ENCODE results near the gene LIMCH1.
A peak's percentile ranks its signal among the peaks of the same experiment; 100 is the strongest.
"Not testable (repeated sequence)": the region's sequence is repeated elsewhere in the genome, so short reads cannot be mapped to it uniquely, and the experiment has no call there.

LIMCH1 gene

DNA sequence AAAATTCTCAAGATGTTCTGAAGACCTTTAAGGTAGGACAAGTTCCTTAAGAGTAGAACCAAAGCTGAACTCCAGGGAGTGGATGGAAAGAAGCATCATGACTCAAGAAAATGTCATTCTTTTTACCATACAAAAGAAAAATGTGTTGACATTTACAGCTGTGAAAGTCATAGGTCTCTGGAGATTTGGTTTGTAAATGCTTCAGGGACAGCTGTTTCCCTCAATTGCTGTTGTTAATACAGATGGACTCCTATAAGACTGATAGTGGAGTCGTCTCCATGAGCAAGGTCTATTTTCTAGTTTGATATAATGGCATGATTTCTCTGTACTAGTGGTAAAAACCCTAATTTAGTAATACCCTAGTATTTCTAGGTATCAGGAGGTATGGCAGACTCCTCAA, 108.9 kb downstream of the LIMCH1 start:
- DNase-seq: no peak

DNA sequence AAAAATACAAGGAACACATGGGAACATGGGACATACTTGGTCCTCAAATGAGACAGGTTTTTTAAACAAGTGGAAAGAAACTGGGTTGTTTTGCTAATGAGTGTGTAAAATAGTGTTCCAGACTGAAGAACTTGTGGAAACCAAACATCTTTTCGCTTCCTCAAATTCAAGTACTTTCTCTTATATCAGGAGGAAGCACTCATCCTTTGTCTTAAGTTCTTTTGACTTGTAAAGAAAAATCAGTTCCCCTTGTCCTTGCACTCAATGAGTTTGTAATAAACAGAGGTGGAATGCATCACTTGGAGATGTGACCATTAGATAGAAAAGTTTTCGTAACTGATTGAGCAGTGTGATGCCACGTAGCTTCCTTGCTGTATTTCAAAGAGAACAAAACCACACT, 109.4 kb downstream of the LIMCH1 start:
- DNase-seq: no peak

DNA sequence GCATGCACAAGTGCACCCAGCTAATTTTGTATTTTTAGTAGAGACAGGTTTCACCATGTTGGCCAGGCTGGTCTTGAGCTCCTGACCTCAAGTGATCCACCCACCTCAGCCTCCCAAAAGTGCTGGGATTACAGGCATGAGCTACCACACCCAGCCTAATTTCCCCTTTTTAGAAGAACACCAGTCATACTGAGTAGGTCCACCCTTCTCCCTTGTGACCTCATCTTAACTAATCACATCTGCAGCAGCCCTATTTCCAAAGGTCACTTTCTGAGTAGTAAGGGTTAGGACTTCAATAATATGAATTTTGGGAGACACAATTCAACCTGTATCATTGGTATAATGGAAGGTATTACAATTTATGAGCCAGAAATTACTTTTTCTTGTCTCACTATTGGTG, 113.2 kb downstream of the LIMCH1 start:
- not testable (repeated sequence) for DNase-seq

DNA sequence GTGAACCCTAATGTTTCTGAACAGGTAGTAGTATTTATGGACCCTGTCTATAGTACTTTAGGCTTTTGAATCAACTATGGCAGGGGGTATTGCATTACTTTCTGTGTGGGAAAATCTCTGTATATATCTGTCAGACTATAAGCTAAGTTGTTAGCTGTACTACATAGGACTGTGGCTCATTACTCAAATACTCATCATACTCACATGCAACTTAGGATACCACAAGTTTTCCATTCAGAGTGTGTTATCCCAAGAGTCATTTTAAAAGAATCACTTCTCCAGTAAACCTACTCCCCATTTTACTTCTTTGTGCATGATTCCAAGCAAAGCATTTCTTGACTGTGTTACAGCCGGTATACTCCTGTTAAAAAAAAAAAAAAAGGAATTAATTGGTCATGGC, 115.0 kb downstream of the LIMCH1 start:
- no peak for DNase-seq

DNA sequence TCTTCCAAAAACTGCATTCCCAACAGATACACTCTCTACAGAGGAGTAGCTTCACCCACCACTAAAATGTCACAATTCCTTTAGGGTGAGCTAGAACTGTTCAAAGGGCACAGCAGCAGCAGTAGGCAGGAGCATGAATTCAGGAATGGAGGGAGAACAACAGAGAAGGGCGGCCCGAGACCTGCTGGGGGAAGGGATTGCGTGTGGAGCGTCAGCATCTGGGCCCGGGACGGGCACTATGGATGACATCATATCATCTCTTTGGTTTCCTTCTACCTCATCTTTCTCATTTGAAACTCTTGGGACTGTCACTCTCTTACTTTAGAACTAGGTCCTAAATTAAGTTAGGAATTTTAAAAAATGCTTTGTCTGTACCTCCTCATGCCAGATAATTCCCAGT, 115.6 kb downstream of the LIMCH1 start:
- no peak for DNase-seq

DNA sequence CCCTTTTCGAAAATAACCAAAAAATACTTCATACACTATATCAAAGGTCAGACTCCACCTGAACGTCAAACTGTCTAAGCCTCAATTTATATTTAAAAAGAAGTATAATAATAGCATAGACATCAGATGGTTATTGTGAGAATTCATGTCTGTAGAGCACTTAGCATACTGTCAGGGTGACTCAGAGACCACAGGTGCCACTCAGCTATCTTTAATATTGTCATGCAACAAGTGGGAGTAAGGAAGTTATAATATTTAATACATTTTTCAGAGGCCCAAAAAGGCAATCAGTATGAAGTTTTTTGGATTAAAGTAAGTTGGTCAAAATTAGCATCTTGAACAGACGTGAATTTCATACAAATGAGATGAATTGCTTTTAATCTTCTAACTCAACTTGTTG, 117.2 kb downstream of the LIMCH1 start:
- DNase-seq: no peak

DNA sequence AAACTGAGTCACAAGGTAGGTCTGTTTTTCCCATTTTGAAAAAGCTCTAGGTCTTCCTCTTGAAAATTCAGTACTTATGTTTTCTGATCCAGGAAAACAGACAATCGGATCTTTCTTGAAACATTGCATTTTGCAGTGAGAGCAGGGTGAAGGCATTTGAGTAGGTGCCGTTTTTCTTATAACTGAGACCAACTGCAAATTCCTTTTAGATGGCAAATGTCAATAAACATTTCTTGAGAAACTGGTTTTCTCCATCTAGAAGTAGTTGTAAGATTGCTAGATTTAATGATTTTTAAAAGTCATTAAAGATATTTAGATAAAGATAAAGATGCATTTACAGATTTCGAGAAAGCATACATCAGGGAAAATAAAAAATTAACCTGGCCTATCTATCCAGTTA, 118.1 kb downstream of the LIMCH1 start:
- DNase-seq: no peak

DNA sequence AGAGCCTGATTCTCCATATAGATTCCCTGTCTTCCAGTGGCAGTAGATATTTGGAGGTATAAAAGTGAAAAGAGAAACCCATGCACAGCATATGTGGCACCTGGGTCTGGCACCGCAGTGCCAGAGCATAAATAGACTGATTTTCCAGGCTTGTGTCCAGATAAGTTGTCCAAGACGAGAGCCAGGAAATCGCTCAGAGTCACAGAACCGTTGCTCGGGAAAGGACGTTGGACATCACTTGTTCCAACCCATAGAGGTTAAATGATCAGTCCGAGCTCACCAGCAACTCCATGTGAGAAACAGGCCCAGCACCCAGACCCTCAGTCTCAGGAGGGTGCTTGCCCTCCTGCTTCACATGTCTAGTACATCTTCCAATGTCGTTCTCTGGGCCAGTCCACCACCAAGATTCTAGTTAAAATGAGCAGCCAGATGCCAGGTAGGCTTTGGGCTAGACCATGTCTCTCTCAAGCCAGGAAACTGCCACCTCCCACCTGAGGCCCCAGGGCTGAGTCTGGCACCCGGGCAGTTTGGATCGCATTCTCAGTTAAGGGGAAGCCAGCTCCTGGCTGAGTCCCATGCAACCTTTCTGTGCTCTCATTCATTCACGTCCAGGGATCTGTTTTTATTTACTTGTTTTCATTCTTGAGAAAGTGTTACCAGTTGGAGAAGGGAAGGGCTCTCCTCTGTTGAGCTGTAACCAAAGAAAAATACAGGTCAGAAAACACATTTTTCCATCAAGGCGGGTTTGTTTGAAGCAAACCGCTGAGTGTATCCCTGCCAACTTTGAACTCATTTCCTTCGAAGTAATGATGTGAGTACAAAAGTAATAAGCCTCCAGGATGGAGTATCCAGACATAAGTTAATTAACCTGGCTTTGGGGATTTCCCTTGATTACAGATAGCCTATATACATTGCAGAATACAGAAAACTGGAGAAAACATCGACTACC, 118.9 kb downstream of the LIMCH1 start:
- DNase-seq: no peak

DNA sequence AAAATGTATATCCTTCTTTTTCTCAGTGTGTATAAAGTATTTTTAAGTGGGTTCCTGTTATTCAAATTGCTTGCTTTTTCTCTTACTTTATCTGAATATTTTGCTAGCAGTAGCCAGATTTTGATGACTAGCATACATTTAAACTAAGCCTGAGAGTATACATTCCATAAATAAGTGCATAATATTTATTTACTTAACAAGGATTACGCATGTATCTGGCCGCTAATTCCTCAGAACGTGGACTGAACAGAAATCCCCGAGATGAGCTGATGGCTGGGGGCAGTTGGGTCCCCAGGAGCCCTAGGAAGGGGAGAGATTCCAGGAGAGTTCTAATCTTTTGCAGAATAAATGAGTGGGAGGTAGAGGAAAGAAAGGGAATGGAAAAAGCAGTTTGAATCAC, 119.6 kb downstream of the LIMCH1 start:
- DNase-seq: no peak

DNA sequence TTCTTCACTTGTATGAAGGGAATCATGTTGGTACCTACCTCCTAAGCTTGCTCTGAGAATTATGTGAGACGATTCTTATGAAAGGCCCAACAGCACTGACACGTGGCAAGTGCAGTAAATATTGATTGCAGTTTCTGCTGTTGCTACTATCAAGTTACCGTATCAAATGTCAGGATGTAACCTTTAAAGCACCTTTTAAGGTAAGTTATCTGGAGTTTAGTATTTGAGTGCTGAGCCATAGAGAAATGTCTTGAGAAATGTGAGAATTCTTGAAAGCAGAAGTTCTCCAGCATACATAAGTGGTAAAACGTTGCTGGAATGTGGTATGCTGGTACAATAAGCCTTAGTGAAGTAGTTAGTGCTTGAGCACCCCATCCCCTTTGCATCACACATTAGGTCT, 120.2 kb downstream of the LIMCH1 start:
- DNase-seq: no peak

DNA sequence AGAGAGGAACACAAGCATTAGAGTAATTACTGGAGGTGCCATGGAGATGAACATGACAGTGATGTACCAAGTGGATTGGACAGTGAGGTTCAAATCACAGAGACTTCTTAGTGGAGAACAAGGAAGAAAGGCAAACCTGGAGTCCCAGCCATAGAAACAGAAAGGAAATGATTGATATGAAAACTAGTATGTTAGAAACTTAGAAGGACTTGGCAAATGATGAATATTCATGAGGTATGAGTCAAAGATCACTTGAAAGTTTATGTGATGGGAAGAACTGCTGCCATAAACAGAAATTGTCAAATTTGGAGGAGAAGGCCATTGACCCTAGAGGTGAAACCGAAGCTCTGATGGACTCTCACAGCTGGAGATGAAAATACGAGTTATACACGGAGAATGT, 122.4 kb downstream of the LIMCH1 start:
- no peak for DNase-seq

DNA sequence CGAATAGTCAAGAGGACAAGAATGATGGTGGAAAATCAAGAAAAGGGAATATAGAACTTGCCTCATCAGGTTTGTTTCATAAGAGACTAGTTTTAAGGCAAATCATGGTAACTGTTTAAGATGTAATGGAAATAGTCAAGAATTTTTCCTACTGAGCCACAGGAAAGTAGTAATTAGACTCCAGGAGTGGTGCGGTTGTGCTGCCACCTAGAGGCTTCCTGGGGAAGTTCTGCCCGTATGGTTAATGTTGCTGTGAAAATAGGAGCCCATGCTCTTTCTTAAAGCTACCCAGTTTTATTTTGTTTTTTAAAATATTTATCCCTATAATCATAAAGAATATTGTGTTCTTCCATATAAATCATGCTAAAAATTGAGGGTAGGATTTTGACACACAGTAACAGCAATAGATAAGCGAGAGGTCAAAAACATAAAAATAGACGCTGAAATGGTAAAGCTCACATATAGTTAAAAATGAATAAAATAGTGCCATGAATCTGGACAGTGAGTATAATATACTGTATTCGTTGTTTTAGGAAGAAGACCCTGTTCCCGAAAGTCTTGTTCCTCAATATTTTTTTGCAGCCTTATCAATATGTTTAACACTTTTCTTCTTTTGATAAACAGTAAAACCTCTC, 123.6 kb downstream of the LIMCH1 start:
- DNase-seq: peak; percentile 30

DNA sequence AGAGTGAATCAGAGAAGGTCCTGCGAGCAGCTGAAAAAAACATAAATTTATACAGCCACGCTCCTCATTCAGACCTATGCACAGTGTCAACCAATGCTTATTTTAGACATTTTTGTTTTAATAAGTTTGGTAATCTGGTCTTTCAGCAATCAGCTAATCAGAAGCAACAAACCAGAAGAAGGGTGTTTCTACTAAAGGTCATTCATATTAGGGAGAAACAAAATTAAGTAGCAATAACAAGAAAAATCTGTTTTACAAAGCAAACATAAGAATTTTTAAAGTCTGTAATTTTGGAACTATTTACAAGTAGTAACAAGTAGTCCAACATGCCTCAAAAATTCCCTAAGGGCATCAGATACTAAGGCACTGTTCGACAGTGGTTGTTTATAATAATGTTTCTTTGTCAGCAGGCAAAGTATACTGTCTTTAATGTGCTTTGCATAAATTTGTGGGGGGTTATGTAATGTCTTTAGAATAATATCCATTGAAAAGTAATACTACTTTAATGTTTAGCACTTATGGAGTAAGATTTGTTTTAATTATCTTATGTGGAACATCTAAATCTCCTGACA, 127.8 kb downstream of the LIMCH1 start:
- no peak for DNase-seq

DNA sequence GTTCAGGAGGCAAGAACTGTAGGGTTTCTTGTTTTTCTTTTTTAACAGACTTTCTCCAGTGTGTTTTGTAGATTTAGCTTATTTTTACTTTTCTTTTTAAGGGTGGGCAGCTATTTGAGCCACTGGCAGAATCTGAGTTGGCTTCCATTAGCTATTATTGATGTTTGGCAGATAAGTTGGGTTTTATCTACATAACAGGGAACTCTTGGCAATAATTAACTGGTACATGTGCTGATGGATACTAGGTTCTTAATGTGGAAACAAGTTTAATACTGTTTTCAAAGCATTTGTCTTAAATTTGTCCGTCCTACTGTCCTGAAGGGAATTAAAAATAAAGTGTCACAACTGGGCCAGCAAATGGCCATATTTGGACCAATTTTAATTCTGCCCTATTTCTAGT, 130.1 kb downstream of the LIMCH1 start:
- DNase-seq: no peak

DNA sequence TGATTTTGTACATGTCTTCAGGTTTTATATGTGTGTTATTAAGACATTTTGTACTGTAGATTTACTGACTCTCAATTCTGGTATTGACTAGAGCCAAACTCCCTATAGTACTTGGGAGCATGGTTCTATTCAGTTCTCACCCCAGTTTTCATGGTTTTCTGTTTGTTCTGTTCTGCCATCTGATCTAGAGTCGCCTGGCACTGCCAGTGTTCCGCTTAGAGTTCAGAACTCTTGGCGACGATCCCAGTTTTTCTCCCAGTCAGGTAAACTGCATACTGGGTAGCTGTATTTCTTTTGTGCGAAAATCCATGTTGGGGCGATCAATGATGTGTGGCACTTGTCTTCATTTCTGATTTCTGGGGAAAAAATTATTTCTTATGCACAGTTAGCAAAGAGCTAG, 132.6 kb downstream of the LIMCH1 start:
- DNase-seq: no peak

DNA sequence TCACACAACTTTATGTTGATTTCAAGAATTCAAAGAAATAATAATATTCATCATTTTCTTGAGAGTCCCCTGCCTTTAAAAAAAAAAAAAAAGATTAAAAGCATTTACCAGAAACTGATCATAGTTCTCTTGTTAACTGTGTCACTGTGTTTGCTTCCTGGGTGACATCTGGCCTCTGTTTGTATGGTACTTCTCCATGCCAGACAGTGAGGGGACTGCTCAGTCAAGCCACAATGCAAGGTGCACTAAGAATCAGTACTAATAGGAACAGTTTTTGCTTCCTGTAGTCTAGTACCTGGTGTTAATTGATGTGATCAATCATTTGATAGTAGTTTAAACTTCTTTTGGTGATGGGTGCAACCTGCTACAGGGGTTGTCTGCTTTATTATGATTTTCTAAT, 133.0 kb downstream of the LIMCH1 start:
- no peak for DNase-seq

DNA sequence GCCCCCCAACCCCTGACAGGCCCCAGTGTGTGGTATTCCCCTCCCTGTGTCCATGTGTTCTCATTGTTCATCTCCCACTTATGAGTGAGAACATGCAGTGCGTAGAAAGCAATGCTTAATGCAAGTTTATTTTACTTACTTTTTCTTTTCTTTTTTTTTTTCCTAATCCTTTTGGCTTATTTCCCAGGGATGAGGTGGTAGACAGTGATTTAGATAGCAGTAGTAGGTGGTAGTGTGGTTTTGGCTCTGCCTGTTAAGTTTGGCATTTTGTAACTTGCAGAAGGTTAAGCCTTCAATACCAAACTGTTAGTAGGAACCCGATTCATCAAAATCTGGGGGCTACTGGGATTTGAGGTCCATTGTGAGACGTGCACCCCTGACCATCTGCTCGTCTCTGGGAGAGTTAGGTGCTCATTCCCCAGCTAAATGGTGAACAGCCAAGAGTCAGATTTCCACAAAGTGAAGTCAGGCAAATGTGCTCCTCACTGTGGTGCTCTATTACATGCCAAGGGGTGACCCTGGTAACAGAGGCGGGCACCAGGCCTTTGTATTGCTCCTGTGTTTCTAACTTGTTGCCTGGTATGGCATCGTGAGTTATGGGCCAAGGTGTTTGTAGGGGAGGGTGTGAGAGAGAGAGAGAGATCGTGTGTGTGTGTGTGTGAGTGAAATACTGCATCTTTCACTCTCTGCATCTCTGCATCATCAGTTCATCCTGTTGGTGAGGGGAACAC, 140.3 kb downstream of the LIMCH1 start:
- DNase-seq: no peak

DNA sequence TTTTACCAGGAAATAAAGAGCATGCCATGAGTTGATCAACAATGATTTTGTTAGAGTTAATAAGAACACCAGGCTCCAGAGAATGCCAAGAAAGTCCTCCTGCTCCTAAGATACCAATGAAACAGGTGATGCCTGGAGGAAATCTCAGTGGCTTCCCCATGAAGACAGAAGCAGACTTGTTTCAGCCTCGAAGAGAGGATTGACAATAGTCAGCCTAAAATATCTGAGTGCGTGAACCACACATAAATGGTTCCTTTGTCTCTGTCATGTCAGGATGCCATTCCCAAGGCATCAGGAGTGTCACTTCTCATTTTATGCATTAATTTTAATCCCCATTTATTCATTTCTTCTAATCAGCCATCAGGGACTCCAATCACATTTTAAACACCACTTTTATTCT, 141.0 kb downstream of the LIMCH1 start:
- no peak for DNase-seq

DNA sequence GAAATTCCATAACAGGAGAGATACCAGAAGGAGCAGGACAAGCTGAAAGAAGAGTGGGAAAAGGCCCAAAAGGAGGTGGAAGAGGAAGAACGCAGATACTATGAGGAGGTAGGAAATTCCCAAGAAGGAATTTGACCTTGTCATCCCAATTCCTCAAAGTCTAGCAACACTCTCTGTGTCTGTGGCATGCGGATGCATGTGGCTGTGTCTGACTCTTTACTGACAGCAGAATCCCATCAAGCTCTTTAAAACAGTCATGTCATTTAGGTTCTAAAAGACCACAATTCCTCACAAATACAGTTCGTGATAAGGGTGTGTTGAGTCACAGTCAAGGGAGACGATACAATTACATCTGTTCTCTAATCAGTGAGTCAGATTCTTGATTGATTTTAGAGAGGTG, 142.0 kb downstream of the LIMCH1 start:
- no peak for DNase-seq

DNA sequence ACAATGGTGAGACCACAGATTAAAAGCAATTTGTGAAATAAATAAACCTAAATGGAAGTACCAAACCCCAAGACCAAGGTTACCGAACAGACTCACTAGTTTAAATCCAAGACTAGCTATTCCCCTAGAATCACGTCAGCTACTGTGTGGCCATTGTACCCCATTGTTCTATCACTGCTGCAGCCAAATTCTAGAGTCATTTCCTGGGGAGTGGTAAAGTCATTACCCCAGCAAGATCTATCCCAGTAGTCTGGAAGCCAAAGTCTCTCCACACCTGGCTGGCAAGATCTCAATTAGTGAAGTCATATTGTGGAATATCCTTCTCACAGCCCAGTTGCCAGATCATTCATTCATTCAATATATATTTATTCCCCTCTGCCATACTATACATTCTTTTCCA, 143.1 kb downstream of the LIMCH1 start:
- DNase-seq: no peak

DNA sequence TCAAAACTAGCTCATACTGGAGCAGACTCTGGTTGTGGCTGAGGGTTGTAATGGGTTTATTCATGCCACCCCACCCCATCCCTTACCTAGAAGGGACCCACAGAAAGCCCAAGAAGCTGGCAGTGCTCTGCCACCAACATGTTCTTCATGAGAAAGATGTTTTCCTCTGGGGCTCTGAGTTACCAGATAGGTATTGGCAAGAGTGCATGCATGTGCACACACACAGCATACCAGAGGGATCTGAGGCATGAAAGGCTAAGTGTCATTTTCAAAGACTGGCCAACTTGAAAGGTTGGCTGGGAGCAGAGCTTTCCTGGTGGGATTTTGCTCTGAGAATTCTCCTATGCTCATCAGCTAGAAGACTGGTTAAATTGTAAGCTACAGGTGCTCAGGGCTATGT, 145.4 kb downstream of the LIMCH1 start:
- no peak for DNase-seq

DNA sequence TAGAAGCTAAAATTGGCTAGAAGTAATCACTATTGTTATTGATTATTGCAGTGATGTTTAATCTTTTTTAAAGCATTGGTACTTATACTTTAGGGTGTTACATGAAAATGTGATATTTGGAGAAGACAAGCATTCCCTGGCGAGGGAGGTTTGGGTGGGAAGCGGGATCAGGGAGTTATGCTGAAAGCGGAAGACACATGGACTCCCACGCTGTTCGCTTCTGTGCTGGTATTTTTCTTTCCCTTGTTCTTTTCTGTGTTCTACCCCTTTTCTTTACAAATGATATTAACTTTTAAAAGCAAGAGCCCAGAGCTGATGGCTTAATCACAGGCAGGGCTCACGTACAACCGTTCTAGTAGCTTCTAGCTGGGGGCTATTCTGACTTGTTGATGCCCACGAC, 148.9 kb downstream of the LIMCH1 start:
- DNase-seq: no peak

DNA sequence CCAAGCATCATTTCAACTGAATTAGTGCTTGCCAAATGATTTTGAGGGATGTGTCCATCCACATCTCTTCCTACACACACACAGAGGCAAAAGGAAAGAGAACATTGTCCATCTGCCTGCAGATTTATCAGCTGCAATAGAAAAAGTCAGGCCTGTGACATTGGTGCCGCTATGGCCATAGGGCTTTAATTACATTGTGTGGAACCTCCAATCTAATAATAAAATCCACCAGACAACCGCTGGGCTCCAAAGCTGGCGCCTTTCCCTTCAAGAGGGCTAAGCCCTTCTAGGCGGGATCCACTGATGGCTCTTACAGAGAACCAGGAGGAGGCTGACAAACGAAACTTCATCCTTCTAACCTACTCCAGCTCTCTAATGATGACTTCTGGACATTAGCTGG, 150.0 kb downstream of the LIMCH1 start:
- DNase-seq: no peak
